CD14-positive monocyte (primary cell): Measurements from ENCODE around the gene DYNC2H1. TPM values are rescaled to one million over a fixed set of nuclear protein-coding genes. Genes with fewer than 3 reads are reported as not detected.

ENCODE experiments used
- DNase-seq, 3 donors: peaks; one replicate each; pipeline ENCODE4 v3.0.0-alpha.2; 2011 to 2022
- H2AFZ ChIP-seq: 2 replicates; pipeline ENCODE4 v1.6.0; 2012; ENCODE audit warnings: mild to moderate bottlenecking, low read depth, low read length, inconsistent platforms; ENCODE audit not compliant: insufficient read depth, poor library complexity, severe bottlenecking
- H3K27ac ChIP-seq, 2 donors: 1 replicate in 1 of 2; 2 replicates in 1 of 2; pipeline ENCODE4 v1.5.1; 2012 to 2013; ENCODE audit warnings: low read length in 2 of 2, control low read depth in 1 of 2, inconsistent platforms in 1 of 2, low read depth in 1 of 2, mild to moderate bottlenecking in 1 of 2
- H3K27me3 ChIP-seq, 2 donors: one replicate each; pipeline versions ENCODE4 v1.6.0 to v1.6.1; 2011 to 2013; ENCODE audit warnings: low read length in 2 of 2; ENCODE audit not compliant: control insufficient read depth in 2 of 2, insufficient read depth in 2 of 2
- H3K36me3 ChIP-seq, 2 donors: replicated peaks in 1 of 2; 1 replicate in 1 of 2; 2 replicates in 1 of 2; pipeline versions ENCODE4 v1.5.1 to v1.6.1; 2012 to 2013; ENCODE audit warnings: low read length in 2 of 2, control low read depth in 1 of 2, inconsistent platforms in 1 of 2, mild to moderate bottlenecking in 1 of 2; ENCODE audit not compliant: insufficient read depth in 2 of 2, control insufficient read depth in 1 of 2
- H3K4me1 ChIP-seq, 2 donors: 1 replicate in 1 of 2; 2 replicates in 1 of 2; pipeline versions ENCODE4 v1.5.1 to v1.6.1; 2012 to 2013; ENCODE audit warnings: low read length in 2 of 2, control low read depth in 1 of 2, inconsistent platforms in 1 of 2, mild to moderate bottlenecking in 1 of 2, moderate library complexity in 1 of 2; ENCODE audit not compliant: insufficient read depth in 2 of 2, control insufficient read depth in 1 of 2
- H3K4me2 ChIP-seq: replicated peaks from 2 replicates; pipeline ENCODE3; 2012; ENCODE audit warnings: low read length, moderate library complexity, mild to moderate bottlenecking; ENCODE audit not compliant: poor library complexity, severe bottlenecking; ENCODE audit errors: extremely low read depth
- H3K4me3 ChIP-seq, 3 experiments: fragments of 200-600 bp in 1 of 3; sonication (generic) in 1 of 3; replicated peaks in 1 of 3; 1 replicate in 2 of 3; 2 replicates in 1 of 3; pipeline ENCODE4 v1.5.1; 2011 to 2013; ENCODE audit warnings: low read length in 3 of 3, mild to moderate bottlenecking in 3 of 3, control low read depth in 2 of 3, low read depth in 2 of 3, inconsistent platforms in 1 of 3, moderate library complexity in 1 of 3
- H3K79me2 ChIP-seq: 2 replicates; pipeline ENCODE4 v1.6.0; 2012; ENCODE audit warnings: mild to moderate bottlenecking, control low read depth, inconsistent platforms, low read length, moderate library complexity; ENCODE audit not compliant: insufficient read depth
- H3K9ac ChIP-seq: 2 replicates; pipeline ENCODE4 v1.6.0; 2017; ENCODE audit warnings: low read length, mild to moderate bottlenecking; ENCODE audit not compliant: insufficient read depth, poor library complexity, severe bottlenecking
- H3K9me3 ChIP-seq, 2 donors: replicated peaks in 1 of 2; 1 replicate in 1 of 2; 2 replicates in 1 of 2; pipeline versions ENCODE4 v1.5.1 to v1.6.1; 2012 to 2013; ENCODE audit warnings: low read length in 2 of 2, control low read depth in 1 of 2; ENCODE audit not compliant: control insufficient read depth in 1 of 2, insufficient read depth in 1 of 2
- H4K20me1 ChIP-seq: 2 replicates; pipeline ENCODE4 v1.6.0; 2012; ENCODE audit warnings: mild to moderate bottlenecking, low read length, control low read depth, moderate library complexity; ENCODE audit not compliant: insufficient read depth
- H3K27ac Mint-ChIP-seq, 7 donors: one replicate each; pipeline ENCODE4 v1.8.0; 2020; ENCODE audit warnings: mild to moderate bottlenecking in 7 of 7, mixed read lengths in 7 of 7, moderate library complexity in 6 of 7, inconsistent platforms in 2 of 7
- H3K27me3 Mint-ChIP-seq, 3 donors: one replicate each; pipeline ENCODE4 v1.8.0; 2021 to 2022; ENCODE audit warnings: low read depth in 3 of 3, mild to moderate bottlenecking in 3 of 3, mixed read lengths in 3 of 3, moderate library complexity in 3 of 3, inconsistent platforms in 1 of 3
- H3K36me3 Mint-ChIP-seq, 2 donors: one replicate each; pipeline ENCODE4 v1.8.0; 2020; ENCODE audit warnings: mixed read lengths in 2 of 2, inconsistent platforms in 1 of 2, mild to moderate bottlenecking in 1 of 2
- H3K4me1 Mint-ChIP-seq: one replicate; pipeline ENCODE4 v1.8.0; 2020; ENCODE audit warnings: mild to moderate bottlenecking, mixed read lengths
- H3K4me3 Mint-ChIP-seq, 2 donors: one replicate each; pipeline ENCODE4 v1.8.0; 2020; ENCODE audit warnings: mild to moderate bottlenecking in 2 of 2, mixed read lengths in 2 of 2, moderate library complexity in 1 of 2
- H3K9me3 Mint-ChIP-seq, 7 donors: one replicate each; pipeline ENCODE4 v1.8.0; 2020 to 2022; ENCODE audit warnings: mixed read lengths in 7 of 7, mild to moderate bottlenecking in 6 of 7, moderate library complexity in 6 of 7, inconsistent platforms in 2 of 7
- WGBS: methylation state at CpG from one replicate; pipeline ENCODE4 v1.1.5; 2013; ENCODE audit warnings: missing lambda C conversion rate; ENCODE audit not compliant: insufficient coverage; 5-methylcytosine and 5-hydroxymethylcytosine counted together
- intact Hi-C, 2 donors: fragments of 100-400 bp; cut with micrococcal nuclease; formaldehyde crosslinking; loops; one replicate each; pipeline versions ENCODE4 v1.15.0 to v1.15.1; 2023
- polyA plus RNA-seq, 3 donors: library from polyadenylated mRNA; depleted of rRNA in 1 of 3; unstranded in 2 of 3; stranded (reverse) in 1 of 3; fragments of 300-500 nt in 2 of 3; fragments of >200 nt in 1 of 3; fragmentation: Illumina TruSeq in 2 of 3; gene quantifications; 1 replicate in 2 of 3; 2 replicates in 1 of 3; pipeline ENCODE4 v1.2.3, GENCODE V29; 2012 to 2021
- TF ChIP-seq, protein P1 (sequence below): fragments of 200-600 bp; IDR thresholded peaks from one replicate; pipeline ENCODE4 v1.8.0; 2022; ENCODE audit warnings: antibody characterized with exemption, mild to moderate bottlenecking

Gene DYNC2H1
- polyA plus RNA-seq, 3 donors, result 0.10 to 1.5 (median 0.36) TPM

DNA sequence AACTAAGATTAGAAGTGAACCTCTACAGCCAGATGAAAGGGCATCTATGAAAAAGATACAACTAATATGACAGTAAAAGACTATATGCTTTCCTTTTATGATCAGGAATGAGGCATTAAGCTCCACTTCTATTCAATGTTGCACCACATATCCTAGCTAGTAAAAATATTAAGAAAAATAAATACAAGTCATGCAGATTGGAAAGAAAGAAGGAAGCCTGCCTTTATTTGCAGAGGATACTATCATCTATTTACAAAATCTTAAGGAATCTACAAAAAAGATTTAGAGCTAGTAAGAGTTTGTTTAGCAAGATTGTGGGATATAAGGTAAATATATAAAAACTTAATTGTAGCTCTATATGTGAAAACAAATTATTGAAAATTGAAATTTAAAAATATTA lies 308.8 kb downstream of the DYNC2H1 start:
- Mint-ChIP-seq H3K4me1 (no peaks in the 10 kb centered on the region), H3K27ac (no peak overlapping the region), H3K4me3 (no peak overlapping the region), H3K27me3 (no peaks in the 10 kb centered on the region), H3K36me3 (no peaks in the 10 kb centered on the region), H3K9me3 (peaks cover 4 to 16% (median 9%) of the 10 kb centered on the region in 7 donors)
- H3K79me2 ChIP-seq, result no peaks in the 10 kb centered on the region
- no peak overlapping the region for H3K9ac ChIP-seq
- H4K20me1 ChIP-seq, result no peaks in the 10 kb centered on the region
- H3K9me3 ChIP-seq, result peaks cover 10 to 17% of the 10 kb centered on the region in 2 donors
- no peaks in the 10 kb centered on the region for H3K4me1 ChIP-seq
- H2AFZ ChIP-seq, result no peak overlapping the region
- no peaks in the 10 kb centered on the region for H3K36me3 ChIP-seq
- intact Hi-C loops, result no loop called here
- H3K27ac ChIP-seq, result no peak overlapping the region
- no peaks in the 10 kb centered on the region for H3K27me3 ChIP-seq
- H3K4me3 ChIP-seq, result no peak overlapping the region
- no peak for DNase-seq
- H3K4me2 ChIP-seq, result no peak overlapping the region
- TF ChIP-seq, protein P1, sequence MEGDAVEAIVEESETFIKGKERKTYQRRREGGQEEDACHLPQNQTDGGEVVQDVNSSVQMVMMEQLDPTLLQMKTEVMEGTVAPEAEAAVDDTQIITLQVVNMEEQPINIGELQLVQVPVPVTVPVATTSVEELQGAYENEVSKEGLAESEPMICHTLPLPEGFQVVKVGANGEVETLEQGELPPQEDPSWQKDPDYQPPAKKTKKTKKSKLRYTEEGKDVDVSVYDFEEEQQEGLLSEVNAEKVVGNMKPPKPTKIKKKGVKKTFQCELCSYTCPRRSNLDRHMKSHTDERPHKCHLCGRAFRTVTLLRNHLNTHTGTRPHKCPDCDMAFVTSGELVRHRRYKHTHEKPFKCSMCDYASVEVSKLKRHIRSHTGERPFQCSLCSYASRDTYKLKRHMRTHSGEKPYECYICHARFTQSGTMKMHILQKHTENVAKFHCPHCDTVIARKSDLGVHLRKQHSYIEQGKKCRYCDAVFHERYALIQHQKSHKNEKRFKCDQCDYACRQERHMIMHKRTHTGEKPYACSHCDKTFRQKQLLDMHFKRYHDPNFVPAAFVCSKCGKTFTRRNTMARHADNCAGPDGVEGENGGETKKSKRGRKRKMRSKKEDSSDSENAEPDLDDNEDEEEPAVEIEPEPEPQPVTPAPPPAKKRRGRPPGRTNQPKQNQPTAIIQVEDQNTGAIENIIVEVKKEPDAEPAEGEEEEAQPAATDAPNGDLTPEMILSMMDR, result no peak

DNA sequence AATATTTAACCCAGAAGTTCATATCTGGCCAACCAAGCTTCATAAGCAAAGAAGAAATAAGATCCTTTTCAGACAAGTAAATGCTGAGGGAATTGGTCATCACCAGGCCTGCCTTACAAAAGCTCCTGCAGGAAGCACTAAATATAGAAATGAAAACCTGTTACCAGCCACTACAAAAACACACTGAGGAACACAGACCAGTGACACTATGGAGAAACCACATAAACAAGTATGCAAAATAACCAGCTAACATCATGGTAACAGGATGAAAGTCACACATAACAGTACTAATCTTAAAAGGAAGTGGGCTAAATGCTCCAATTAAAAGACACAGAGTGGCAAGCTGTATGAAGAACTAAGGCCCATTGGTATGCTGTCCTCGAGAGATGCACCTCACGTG lies 311.4 kb downstream of the DYNC2H1 start:
- H3K4me1 Mint-ChIP-seq, result no peaks in the 10 kb centered on the region
- intact Hi-C loops, result no loop called here
- no peak overlapping the region for H3K4me3 Mint-ChIP-seq

More for the DNA sequence above, 311.4 kb downstream of the DYNC2H1 start:
- Histone ChIP-seq H2AFZ (no peak overlapping the region), H3K9me3 (peaks cover 10 to 17% of the 10 kb centered on the region in 2 donors), H3K36me3 (no peaks in the 10 kb centered on the region), H3K4me1 (no peaks in the 10 kb centered on the region), H3K4me3 (no peak overlapping the region), H3K27ac (no peak overlapping the region), H3K79me2 (no peaks in the 10 kb centered on the region), H3K27me3 (no peaks in the 10 kb centered on the region), H3K4me2 (no peak overlapping the region), H4K20me1 (no peaks in the 10 kb centered on the region), H3K9ac (no peak overlapping the region)
- peaks cover 4 to 14% (median 10%) of the 10 kb centered on the region in 7 donors for H3K9me3 Mint-ChIP-seq
- 92% methylated on average over 2 of the region's 2 CpGs for WGBS
- H3K27ac Mint-ChIP-seq, result no peak overlapping the region
- TF ChIP-seq, protein P1, result no peak
- DNase-seq, result no peak
- no peaks in the 10 kb centered on the region for H3K27me3 Mint-ChIP-seq
- H3K36me3 Mint-ChIP-seq, result no peaks in the 10 kb centered on the region
